HepG2 (cell line): Measurements from ENCODE around the gene EIF5. TPM values are rescaled to one million over a fixed set of nuclear protein-coding genes. Genes with fewer than 3 reads are reported as not detected.

Source experiments
- ATAC-seq: fragments of 200-7000 bp; cut with Tn5 transposase; 3 replicates; pipeline ENCODE4 v1.9.1; 2020; ENCODE audit warnings: mild to moderate bottlenecking, moderate library complexity
- BruUV-seq: library from RNA; stranded (reverse); fragments of 400-500 nt; replicated peaks from 2 replicates; lab custom pipeline; 2021; lab: Mats Ljungman, UMichigan
- CTCF ChIA-PET: fragments of 300-600 bp; formaldehyde crosslinking; extraction: SDS; loops from one replicate; lab custom pipeline; 2021; ENCODE audit warnings: low total read pairs, inconsistent platforms, low intra/inter-chr PET ratio; lab: Yijun Ruan, JAX
- POLR2A ChIA-PET: fragments of 350-600 bp; sonication (Branson Sonifier 250); formaldehyde crosslinking; loops from one replicate; lab custom pipeline; 2020; ENCODE audit warnings: antibody characterized with exemption, inconsistent platforms; lab: Yijun Ruan, JAX
- DNase-seq: peaks from one replicate; pipeline ENCODE4 v3.0.0-alpha.2; 2015; ENCODE audit warnings: low spot score
- FAIRE-seq: peaks from 3 replicates; lab custom pipeline; 2011; peaks lifted over from hg19 to GRCh38; lab: Jason Lieb, UNC
- H2AFZ ChIP-seq: one replicate; pipeline ENCODE4 v1.6.1; 2011; ENCODE audit warnings: low read length, inconsistent platforms
- H3K27ac ChIP-seq: fragments of 300-600 bp; 3 replicates; pipeline ENCODE4 v1.8.0; 2011; ENCODE audit warnings: mixed run types, mild to moderate bottlenecking, mixed read lengths, low read length, inconsistent platforms; ENCODE audit not compliant: insufficient read depth; ENCODE audit errors: extremely low read length
- H3K27me3 ChIP-seq, 2 experiments: fragments of 200-600 bp in 1 of 2; 2 replicates in 1 of 2; 3 replicates in 1 of 2; pipeline versions ENCODE4 v1.6.0 to v1.8.0; 2011; ENCODE audit warnings: low read length in 2 of 2, mild to moderate bottlenecking in 2 of 2, moderate library complexity in 2 of 2, inconsistent platforms in 1 of 2; ENCODE audit not compliant: insufficient read depth in 2 of 2, control insufficient read depth in 1 of 2
- H3K36me3 ChIP-seq, 2 experiments: fragments of 200-600 bp in 1 of 2; replicated peaks in 1 of 2; 2 replicates in 1 of 2; 3 replicates in 1 of 2; pipeline versions ENCODE4 v1.5.1 to v1.8.0; 2011; ENCODE audit warnings: low read length in 2 of 2, inconsistent platforms in 1 of 2; ENCODE audit not compliant: insufficient read depth in 2 of 2, control insufficient read depth in 1 of 2
- H3K4me1 ChIP-seq: 2 replicates; pipeline ENCODE4 v1.5.1; 2012; ENCODE audit warnings: low read length, inconsistent platforms; ENCODE audit not compliant: insufficient read depth
- H3K4me2 ChIP-seq: 2 replicates; pipeline ENCODE4 v1.6.0; 2011; ENCODE audit warnings: low read depth, low read length, inconsistent platforms
- H3K4me3 ChIP-seq, 3 experiments: fragments of 200-600 bp in 1 of 3; sonication (generic), shearing (Covaris generic) in 1 of 3; replicated peaks in 1 of 3; 2 replicates each; pipeline ENCODE4 v1.5.1; 2011 to 2016; ENCODE audit warnings: low read length in 3 of 3, inconsistent platforms in 2 of 3, low read depth in 2 of 3, mild to moderate bottlenecking in 2 of 3, control low read depth in 1 of 3, mixed read lengths in 1 of 3; ENCODE audit not compliant: insufficient read depth in 1 of 3
- H3K79me2 ChIP-seq: one replicate; pipeline ENCODE4 v1.6.1; 2011; ENCODE audit warnings: low read length, inconsistent platforms; ENCODE audit not compliant: insufficient read depth
- H3K9ac ChIP-seq: 2 replicates; pipeline ENCODE4 v1.6.0; 2011; ENCODE audit warnings: mild to moderate bottlenecking, low read depth, low read length, inconsistent platforms; ENCODE audit not compliant: insufficient read depth
- H3K9me3 ChIP-seq: 2 replicates; pipeline ENCODE4 v1.5.1; 2012; ENCODE audit warnings: mild to moderate bottlenecking, low read length
- H4K20me1 ChIP-seq: 2 replicates; pipeline ENCODE4 v1.6.0; 2011; ENCODE audit warnings: inconsistent platforms, mild to moderate bottlenecking, low read length, moderate library complexity; ENCODE audit not compliant: insufficient read depth
- ARNT2 ChIP-seq: sonication (generic); formaldehyde crosslinking; IDR thresholded peaks from 2 replicates; pipeline ENCODE4 v1.8.0; 2022; ENCODE audit warnings: mild to moderate bottlenecking, low read depth, missing genetic modification reagents, moderate library complexity
- DNMT1 ChIP-seq: sonication (generic); formaldehyde crosslinking; IDR thresholded peaks from 2 replicates; pipeline ENCODE4 v1.5.1; 2020; ENCODE audit warnings: mild to moderate bottlenecking, missing genetic modification reagents
- NPAS2 ChIP-seq: sonication (generic); formaldehyde crosslinking; IDR thresholded peaks from 2 replicates; pipeline ENCODE4 v1.8.0; 2022; ENCODE audit warnings: mild to moderate bottlenecking, missing genetic modification reagents, borderline replicate concordance
- SOX6 ChIP-seq, 2 experiments: fragments of 450-650 bp in 1 of 2; sonication (generic) in 1 of 2; formaldehyde crosslinking in 1 of 2; IDR thresholded peaks; 2 replicates each; pipeline versions ENCODE4 v1.4.0 to v1.6.1; 2017 to 2020; ENCODE audit warnings: antibody characterized with exemption in 1 of 2, mild to moderate bottlenecking in 1 of 2, missing genetic modification reagents in 1 of 2
- TMF1 ChIP-seq: sonication (generic); formaldehyde crosslinking; IDR thresholded peaks from 2 replicates; pipeline ENCODE4 v1.8.1; 2022; ENCODE audit warnings: low read depth, missing genetic modification reagents
- ZSCAN25 ChIP-seq: sonication (generic); formaldehyde crosslinking; IDR thresholded peaks from 2 replicates; pipeline ENCODE4 v1.8.0; 2022; ENCODE audit warnings: mild to moderate bottlenecking, missing genetic modification reagents
- WGBS: methylation state at CpG from one replicate; pipeline ENCODE4 v1.1.6; 2017; ENCODE audit warnings: low lambda C conversion rate; 5-methylcytosine and 5-hydroxymethylcytosine counted together
- in situ Hi-C: cut with HindIII; loops from 2 replicates; pipeline ENCODE4 v1.10.0; 2017; ENCODE audit warnings: low pct_unique_long_range_greater_than_20kb; ENCODE audit not compliant: extremely low pct_ligation_motif_present
- intact Hi-C: fragments of 100-400 bp; cut with micrococcal nuclease; formaldehyde crosslinking; loops from one replicate; pipeline ENCODE4 v1.10.0; 2022; ENCODE audit not compliant: unreplicated experiment
- polyA plus RNA-seq, 8 experiments: library from polyadenylated mRNA; depleted of rRNA in 3 of 8; stranded (reverse) in 7 of 8; unstranded in 1 of 8; fragments of >200 nt; fragmentation: Illumina TruSeq in 4 of 8; extraction: Trizol in 4 of 8; gene quantifications; 2 replicates each; pipeline versions ENCODE4 v1.2.1 to v1.2.3, GENCODE V29; 2011 to 2016; ENCODE audit warnings: low read depth in 4 of 8, missing spikeins in 1 of 8, mixed read lengths in 1 of 8; ENCODE audit not compliant: insufficient read depth in 1 of 8
- total RNA-seq, 5 experiments: library from RNA; depleted of rRNA; stranded (reverse); fragments of >200 nt; fragmentation: Illumina TruSeq; extraction: Trizol; gene quantifications; 2 replicates each; pipeline ENCODE4 v1.2.3, GENCODE V29; 2016; ENCODE audit warnings: low read depth in 1 of 5
- TF ChIP-seq, protein P1 (sequence below): sonication (generic); formaldehyde crosslinking; conservative IDR thresholded peaks from 2 replicates; pipeline ENCODE4 v1.4.0; 2020; ENCODE audit warnings: missing genetic modification reagents
- TF ChIP-seq, protein P2 (sequence below): fragments of 450-650 bp; IDR thresholded peaks from 2 replicates; pipeline ENCODE4 v1.6.1; 2017

EIF5 gene
- total and polyA plus RNA-seq, 2 of the 13 experiments (the other 11 are each of a cell fraction or from before 2014, with no cell fraction given) = 189 to 281 TPM

- ATAC-seq (no peak), DNase-seq (no peak), FAIRE-seq (no peak)
- WGBS = 78% methylated on average over 1 of the region's 3 CpGs
- TF ChIP-seq, protein P1, sequence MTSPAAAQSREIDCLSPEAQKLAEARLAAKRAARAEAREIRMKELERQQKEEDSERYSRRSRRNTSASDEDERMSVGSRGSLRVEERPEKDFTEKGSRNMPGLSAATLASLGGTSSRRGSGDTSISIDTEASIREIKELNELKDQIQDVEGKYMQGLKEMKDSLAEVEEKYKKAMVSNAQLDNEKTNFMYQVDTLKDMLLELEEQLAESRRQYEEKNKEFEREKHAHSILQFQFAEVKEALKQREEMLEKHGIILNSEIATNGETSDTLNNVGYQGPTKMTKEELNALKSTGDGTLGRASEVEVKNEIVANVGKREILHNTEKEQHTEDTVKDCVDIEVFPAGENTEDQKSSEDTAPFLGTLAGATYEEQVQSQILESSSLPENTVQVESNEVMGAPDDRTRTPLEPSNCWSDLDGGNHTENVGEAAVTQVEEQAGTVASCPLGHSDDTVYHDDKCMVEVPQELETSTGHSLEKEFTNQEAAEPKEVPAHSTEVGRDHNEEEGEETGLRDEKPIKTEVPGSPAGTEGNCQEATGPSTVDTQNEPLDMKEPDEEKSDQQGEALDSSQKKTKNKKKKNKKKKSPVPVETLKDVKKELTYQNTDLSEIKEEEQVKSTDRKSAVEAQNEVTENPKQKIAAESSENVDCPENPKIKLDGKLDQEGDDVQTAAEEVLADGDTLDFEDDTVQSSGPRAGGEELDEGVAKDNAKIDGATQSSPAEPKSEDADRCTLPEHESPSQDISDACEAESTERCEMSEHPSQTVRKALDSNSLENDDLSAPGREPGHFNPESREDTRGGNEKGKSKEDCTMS (CRISPR knock-in tag) = no peak
- TF ChIP-seq NPAS2 (CRISPR knock-in tag) = no peak
- no peak for TF ChIP-seq TMF1
- no peak for TF ChIP-seq SOX6 (IDR thresholded peaks at IDR 0.05)
- TF ChIP-seq SOX6 (CRISPR knock-in tag; IDR thresholded peaks at IDR 0.05) = no peak
- no peak for TF ChIP-seq ARNT2 (CRISPR knock-in tag)
- TF ChIP-seq, protein P2, sequence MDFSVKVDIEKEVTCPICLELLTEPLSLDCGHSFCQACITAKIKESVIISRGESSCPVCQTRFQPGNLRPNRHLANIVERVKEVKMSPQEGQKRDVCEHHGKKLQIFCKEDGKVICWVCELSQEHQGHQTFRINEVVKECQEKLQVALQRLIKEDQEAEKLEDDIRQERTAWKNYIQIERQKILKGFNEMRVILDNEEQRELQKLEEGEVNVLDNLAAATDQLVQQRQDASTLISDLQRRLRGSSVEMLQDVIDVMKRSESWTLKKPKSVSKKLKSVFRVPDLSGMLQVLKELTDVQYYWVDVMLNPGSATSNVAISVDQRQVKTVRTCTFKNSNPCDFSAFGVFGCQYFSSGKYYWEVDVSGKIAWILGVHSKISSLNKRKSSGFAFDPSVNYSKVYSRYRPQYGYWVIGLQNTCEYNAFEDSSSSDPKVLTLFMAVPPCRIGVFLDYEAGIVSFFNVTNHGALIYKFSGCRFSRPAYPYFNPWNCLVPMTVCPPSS = no peak
- no peak for TF ChIP-seq ZSCAN25 (CRISPR knock-in tag)
- TF ChIP-seq DNMT1 = no peak
- Histone ChIP-seq H3K79me2 (no peaks in the 10 kb centered on the region), H3K4me2 (no peak overlapping the region), H2AFZ (no peak overlapping the region), H3K27me3 (peaks cover 1 to 26% of the 10 kb centered on the region in 2 experiments; a peak in 3 of 5 replicates), H4K20me1 (no peaks in the 10 kb centered on the region), H3K4me1 (peaks cover 11% of the 10 kb centered on the region; the same call in 1 of the 2 replicates), H3K27ac (no peak overlapping the region), H3K9me3 (no peaks in the 10 kb centered on the region), H3K9ac (no peak overlapping the region), H3K36me3 (no peaks in the 10 kb centered on the region), H3K4me3 (no peak overlapping the region)
- CTCF ChIA-PET = no interaction called here
- intact Hi-C loops = loop anchor here (5.0 kb wide), 1 partner anchor 104 kb away; no protein-coding TSS in a partner anchor
- no TSS peak for BruUV-seq
- in situ Hi-C loops = loop anchor here (5.0 kb wide), 1 partner anchor 214 kb away; no protein-coding TSS in a partner anchor
- POLR2A ChIA-PET = interaction anchor here (0.5 kb wide), 1 partner anchor 192 kb away, joined by 4 read pairs; no protein-coding TSS in a partner anchor
These were observed 43.1 kb upstream of the EIF5 start for GRCh38 chr14:103290961-103291360.
